NCI-H2107 treated with DMSO at 0.1 percent for 48 hours (cell line): Measurements from ENCODE around the gene C6orf15.

Experiments used
- DNase-seq: peaks from one replicate; lab custom pipeline; 2025; ENCODE audit not compliant: unreplicated experiment; lab: John Stamatoyannopoulos, UW

Gene C6orf15

DNA sequence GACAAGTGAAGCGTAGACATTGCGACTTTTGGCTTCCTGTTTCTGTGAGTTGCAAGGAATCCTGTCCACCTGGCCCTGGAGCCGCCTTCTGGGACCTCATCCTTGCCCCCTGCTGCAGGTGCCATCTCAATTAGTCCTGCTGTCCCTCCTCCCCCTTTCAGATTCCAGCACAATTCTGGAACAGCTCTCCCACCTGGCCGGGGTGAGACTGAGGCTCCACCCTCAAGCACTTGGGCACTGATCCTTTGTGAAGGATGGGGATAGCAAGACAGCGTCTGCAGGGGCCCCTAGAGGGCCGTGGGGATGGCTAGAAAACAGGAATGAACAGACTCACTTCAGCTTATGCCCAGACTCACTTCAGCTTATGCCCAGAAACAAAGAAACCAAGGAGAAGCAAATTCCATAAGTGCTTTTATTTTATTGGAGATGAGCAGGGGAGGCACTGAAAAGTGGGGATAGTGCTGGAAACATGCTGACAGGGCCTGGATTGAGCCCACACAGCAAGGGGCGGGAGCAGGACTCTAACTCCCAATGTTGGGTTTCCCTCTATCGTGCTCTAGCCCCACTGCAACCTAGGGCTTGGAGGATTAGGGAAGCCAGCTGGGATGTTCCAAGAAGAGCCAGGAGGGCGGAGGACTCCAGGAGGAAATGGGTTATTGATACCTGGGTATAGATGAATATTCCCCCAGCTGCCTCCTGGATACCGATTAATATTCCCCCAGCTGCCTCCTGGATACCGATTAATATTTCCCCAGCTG lies 1.4 kb downstream of the C6orf15 start:
- no peak for DNase-seq

DNA sequence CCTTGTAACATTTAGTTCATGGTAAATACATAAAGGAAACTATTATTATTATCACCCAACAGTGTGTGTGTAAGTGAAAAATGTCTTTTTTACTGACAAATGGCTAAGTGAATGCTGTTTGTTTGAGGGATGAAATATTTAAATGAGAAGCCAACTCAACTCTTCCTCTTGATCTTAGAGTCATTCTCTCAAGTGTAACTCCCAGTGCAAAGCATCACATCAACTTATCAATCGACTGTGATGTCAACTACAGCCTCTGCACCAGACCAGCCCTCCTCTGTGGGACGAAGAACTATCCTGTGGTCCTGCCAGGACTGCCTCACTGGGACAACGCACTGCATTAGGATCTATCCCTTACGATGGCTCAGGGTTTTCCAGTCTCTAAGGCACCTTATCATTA lies 5.3 kb downstream of the C6orf15 start:
- DNase-seq: no peak

- DNase-seq: no peak
Observed at GRCh38 chr6:31103136-31103535, 9.2 kb downstream of the C6orf15 start.

DNA sequence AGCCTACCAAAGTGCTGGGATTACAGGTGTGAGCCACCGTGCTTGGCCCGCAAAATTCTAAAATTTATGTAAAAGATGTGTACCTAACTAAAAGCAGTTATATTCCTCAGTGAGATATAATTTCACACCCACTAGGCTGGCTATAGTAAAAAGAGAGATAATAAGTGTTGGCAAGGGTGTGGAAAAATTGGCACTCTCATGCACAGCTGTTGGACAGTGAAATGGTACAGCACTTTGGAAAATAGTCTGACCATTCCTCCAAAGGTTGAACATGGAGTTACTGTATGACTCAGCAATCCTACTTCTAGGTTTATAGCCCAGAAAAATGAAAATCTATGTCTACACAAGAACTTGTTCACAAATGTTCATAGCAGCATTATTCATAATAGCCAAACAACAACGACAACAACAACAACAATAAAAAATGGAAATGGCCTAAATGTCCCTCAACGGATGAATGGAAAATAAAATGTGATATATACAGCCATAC lies 13.9 kb downstream of the C6orf15 start:
- DNase-seq: no peak

DNA sequence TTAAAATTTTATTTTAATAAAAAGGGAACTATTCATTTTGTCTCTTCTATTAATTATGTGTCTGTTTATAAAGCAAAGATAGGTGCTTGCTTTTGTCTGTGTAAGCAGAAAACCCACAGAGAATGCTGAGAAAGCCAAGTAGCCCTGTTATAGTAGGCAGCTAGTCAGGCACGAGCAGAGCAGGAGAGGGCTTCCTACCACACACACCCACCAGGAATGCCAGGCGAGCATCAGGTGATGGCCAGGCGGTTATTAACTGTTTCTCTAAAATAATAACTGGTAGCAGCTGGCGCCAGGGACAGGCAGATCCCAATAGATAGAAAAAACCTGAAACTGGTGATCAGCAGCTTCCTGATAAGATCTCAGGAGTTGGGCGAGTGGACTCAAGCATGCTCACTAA lies 15.7 kb downstream of the C6orf15 start:
- DNase-seq: no peak

DNA sequence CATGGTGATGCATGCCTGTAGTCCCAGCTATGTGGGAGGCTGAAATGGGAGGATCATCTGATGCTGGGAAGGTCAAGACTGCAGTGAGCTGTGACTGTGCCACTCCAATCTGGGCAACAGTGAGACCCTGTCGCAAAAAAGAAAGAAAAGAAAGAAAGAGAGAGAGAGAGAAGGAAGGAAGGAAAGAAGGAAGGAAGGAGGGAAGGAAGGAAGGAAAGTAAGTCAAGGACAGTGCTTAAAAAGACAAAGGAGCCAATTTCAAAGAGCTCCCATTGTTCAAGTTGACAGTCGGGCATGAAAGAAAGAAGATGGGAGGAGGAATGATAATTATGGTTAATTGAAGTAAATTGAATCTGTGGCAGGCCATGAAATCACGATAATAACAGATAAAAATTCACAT lies 16.2 kb downstream of the C6orf15 start:
- no peak for DNase-seq

GRCh38 chr6:31094389-31094881 lies 17.9 kb downstream of the C6orf15 start:
- no peak for DNase-seq

DNA sequence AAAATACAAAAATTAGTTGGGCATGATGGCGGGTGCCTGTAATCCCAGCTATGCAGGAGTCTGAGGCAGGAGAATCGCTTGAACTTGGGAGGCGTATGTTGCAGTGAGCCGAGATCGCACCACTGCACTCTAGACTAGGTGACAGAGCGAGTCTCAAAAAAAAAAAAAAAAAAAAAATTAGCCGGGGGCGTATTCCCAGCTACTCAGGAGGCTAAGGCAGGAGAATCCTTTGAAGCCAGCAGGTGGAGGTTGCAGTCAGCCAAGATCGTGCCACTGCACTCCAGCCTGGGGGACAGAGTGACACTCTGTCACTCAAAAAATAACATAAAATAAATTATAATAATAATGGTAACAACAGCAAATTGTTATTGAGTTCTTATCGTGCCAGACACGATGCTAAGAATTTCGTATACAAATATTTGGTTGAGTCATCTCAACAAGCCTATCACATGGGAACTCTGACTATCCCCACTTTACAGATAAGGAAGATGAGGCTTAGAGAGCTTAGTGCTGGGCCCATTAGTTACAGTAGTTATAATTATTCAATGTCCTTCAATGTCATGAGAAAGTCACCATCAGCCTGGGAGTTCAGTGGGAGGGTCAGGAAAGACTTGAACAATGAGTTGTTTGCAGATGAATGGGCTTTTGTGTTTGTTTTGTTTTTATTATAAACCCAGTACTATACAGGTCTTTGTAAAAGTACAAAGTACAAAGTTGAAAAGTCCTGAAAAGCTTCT lies 19.4 kb downstream of the C6orf15 start:
- no peak for DNase-seq

- DNase-seq: no peak
Observed at GRCh38 chr6:31092238-31092637, 20.1 kb downstream of the C6orf15 start.

GRCh38 chr6:31091680-31092079 lies 20.7 kb downstream of the C6orf15 start:
- no peak for DNase-seq

- no peak for DNase-seq
Observed at GRCh38 chr6:31090973-31091364, 21.4 kb downstream of the C6orf15 start.

GRCh38 chr6:31090275-31090972 lies 22.0 kb downstream of the C6orf15 start:
- no peak for DNase-seq

- no peak for DNase-seq
Observed at GRCh38 chr6:31087494-31088089, 24.8 kb downstream of the C6orf15 start.

GRCh38 chr6:31086788-31087440 lies 25.5 kb downstream of the C6orf15 start:
- DNase-seq: no peak

DNA sequence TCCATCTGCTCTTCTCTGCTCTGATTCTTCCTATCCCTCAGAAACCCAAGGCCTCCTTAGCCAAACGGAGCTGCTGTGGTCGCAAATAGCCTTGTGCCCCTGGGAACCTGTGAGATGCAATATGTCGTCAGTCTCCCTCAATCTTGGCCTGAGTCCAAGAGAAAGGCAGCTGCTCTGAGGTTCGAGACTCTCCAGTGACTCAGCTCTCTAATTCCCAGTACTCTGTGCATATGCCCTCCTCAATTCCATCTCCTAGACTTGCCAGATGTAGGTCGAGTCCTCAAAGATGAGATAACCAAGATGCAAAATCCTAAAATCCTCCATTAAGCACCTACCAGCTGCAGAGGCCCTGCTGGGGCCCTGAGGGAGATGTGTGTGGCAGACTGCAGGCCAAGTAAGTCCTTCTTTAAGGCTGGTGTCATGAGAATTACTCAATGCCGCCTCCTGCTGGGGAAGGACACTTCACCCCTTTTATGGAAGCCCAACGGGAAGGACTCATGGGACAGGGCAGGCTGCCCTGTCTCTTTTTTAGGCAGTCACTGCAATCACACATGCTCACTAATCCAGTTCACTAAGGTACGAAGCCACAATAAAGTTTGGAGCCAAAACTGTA lies 28.5 kb downstream of the C6orf15 start:
- no peak for DNase-seq

DNA sequence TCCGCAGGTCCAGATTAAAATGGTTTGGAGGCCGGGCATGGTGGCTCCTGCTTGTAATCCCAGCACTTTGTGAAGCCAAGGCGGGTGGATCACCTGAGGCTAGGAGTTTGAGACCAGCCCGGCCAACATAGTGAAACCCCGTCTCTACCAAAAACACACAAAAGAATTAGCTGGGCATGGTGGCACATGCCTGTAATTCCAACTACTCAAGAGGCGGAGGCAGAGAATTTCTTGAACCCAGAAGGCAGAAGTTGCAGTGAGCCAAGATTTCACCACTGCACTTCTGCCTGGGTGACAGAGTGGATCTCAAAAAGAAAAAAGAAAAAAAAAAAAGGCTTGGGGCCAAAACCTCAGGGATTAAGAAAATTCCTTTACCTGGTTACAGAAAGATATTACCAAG lies 30.5 kb downstream of the C6orf15 start:
- no peak for DNase-seq

DNA sequence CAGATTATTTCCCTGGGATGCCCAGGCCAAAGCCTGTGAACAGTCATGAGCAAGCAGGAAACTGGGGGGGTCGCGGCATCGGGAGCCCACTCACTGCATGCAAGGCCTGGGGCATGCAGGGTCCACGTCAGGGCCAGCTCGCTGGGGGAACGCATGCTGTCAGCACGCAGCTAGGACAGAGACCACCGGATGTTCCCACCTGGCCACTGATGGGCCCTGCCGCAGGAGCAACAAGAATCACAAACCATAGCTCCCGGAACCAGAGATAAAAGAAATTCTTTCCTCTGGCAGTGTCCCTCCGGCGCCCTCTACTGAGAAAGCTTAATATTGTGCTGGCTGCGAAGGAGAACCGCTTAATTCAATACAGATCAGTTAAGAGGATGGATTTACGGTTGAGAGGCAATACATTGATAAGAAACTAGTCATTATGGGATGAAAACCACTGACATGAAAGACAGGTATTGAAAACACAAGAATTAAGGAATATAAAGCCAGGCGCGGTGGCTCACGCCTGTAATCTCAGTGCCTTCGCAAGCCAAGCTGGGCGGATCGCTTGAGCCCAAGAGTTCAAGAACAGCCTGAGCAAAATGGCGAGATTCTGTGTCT lies 32.6 kb downstream of the C6orf15 start:
- no peak for DNase-seq

- no peak for DNase-seq
Observed at GRCh38 chr6:31076611-31077010, 35.8 kb downstream of the C6orf15 start.

DNA sequence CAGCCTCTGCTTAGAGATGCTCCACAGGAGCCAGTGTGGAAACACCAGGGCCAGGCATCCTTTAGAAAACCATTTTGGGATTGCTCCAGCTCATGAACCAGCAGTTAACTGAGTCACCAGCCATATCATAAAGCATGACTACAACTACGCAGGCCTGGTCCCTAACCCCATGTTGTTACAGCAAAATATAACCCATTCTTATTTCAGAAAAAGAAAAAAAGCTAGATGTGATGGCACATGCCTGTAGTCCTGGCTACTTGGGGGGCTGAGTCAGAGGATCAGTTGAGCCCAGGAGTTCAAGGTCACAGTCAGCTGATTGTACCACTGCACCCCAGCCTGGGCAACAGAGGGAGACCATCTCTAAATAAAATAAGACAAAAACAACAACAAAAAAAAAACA lies 36.8 kb downstream of the C6orf15 start:
- no peak for DNase-seq

- DNase-seq: no peak
Observed at GRCh38 chr6:31074401-31074800, 38.0 kb downstream of the C6orf15 start.
